Measurements from ENCODE around the gene ASS1.

The ASS1 gene

GRCh38 chr9:130450344-130451003 lies 5.7 kb downstream of the ASS1 start:
- no peak for DNase-seq
- ATAC-seq (ENCODE audit: insufficient read depth, low read depth) = no peak
- no peak overlapping the region for H3K4me3 ChIP-seq (ENCODE audit: low read depth in 1 of 2, low read length in 2 of 2)

GRCh38 chr9:130451004-130451390 lies 6.2 kb downstream of the ASS1 start:
- Histone ChIP-seq H4K20me1 (ENCODE audit: insufficient read depth, low read length) (no peaks in the 10 kb centered on the region), H3K27ac (ENCODE audit: low read length) (no peak overlapping the region), H3K27me3 (ENCODE audit: insufficient read depth, low read length, poor library complexity) (no peaks in the 10 kb centered on the region), H3K9ac (ENCODE audit: low read depth, low read length) (no peak overlapping the region), H2AFZ (ENCODE audit: low read depth, low read length) (no peak overlapping the region), H3K4me2 (ENCODE audit: insufficient read depth, low read length) (no peak overlapping the region), H3K79me2 (ENCODE audit: insufficient read depth, low read length) (no peaks in the 10 kb centered on the region), H3K36me3 (ENCODE audit: insufficient read depth, low read length) (no peaks in the 10 kb centered on the region), H3K9me3 (ENCODE audit: insufficient read depth, low read length, severe bottlenecking) (no peaks in the 10 kb centered on the region), H3K4me3 (ENCODE audit: low read depth in 1 of 2, low read length in 2 of 2) (no peak overlapping the region), H3K4me1 (ENCODE audit: insufficient read depth, low read length) (peaks cover 16% of the 10 kb centered on the region)
- no peak for ATAC-seq (ENCODE audit: insufficient read depth, low read depth)
- TF ChIP-seq, protein P1, sequence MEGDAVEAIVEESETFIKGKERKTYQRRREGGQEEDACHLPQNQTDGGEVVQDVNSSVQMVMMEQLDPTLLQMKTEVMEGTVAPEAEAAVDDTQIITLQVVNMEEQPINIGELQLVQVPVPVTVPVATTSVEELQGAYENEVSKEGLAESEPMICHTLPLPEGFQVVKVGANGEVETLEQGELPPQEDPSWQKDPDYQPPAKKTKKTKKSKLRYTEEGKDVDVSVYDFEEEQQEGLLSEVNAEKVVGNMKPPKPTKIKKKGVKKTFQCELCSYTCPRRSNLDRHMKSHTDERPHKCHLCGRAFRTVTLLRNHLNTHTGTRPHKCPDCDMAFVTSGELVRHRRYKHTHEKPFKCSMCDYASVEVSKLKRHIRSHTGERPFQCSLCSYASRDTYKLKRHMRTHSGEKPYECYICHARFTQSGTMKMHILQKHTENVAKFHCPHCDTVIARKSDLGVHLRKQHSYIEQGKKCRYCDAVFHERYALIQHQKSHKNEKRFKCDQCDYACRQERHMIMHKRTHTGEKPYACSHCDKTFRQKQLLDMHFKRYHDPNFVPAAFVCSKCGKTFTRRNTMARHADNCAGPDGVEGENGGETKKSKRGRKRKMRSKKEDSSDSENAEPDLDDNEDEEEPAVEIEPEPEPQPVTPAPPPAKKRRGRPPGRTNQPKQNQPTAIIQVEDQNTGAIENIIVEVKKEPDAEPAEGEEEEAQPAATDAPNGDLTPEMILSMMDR (IDR thresholded peaks at IDR 0.05; ENCODE audit: borderline replicate concordance, extremely low read depth, low read length, poor library complexity, severe bottlenecking) = no peak
- TF ChIP-seq EZH2 (IDR thresholded peaks at IDR 0.05; ENCODE audit: borderline replicate concordance, low read depth, low read length, severe bottlenecking) = no peak
- DNase-seq = no peak

More at GRCh38 chr9:130450344-130451003, 5.7 kb downstream of the ASS1 start:
- Histone ChIP-seq H3K4me2 (ENCODE audit: insufficient read depth, low read length) (no peak overlapping the region), H3K36me3 (ENCODE audit: insufficient read depth, low read length) (no peaks in the 10 kb centered on the region), H3K9ac (ENCODE audit: low read depth, low read length) (no peak overlapping the region), H3K27ac (ENCODE audit: low read length) (no peak overlapping the region), H3K27me3 (ENCODE audit: insufficient read depth, low read length, poor library complexity) (no peaks in the 10 kb centered on the region), H3K4me1 (ENCODE audit: insufficient read depth, low read length) (peaks cover 16% of the 10 kb centered on the region), H2AFZ (ENCODE audit: low read depth, low read length) (no peak overlapping the region), H3K9me3 (ENCODE audit: insufficient read depth, low read length, severe bottlenecking) (no peaks in the 10 kb centered on the region), H4K20me1 (ENCODE audit: insufficient read depth, low read length) (no peaks in the 10 kb centered on the region), H3K79me2 (ENCODE audit: insufficient read depth, low read length) (no peaks in the 10 kb centered on the region)
- TF ChIP-seq, protein P1 (IDR thresholded peaks at IDR 0.05; ENCODE audit: borderline replicate concordance, extremely low read depth, low read length, poor library complexity, severe bottlenecking) = no peak
- no peak for TF ChIP-seq EZH2 (IDR thresholded peaks at IDR 0.05; ENCODE audit: borderline replicate concordance, low read depth, low read length, severe bottlenecking)

GRCh38 chr9:130451509-130452388 lies 7.0 kb downstream of the ASS1 start:
- DNase-seq (peak; percentile 49), ATAC-seq (ENCODE audit: insufficient read depth, low read depth) (peak; percentile 59)
- Histone ChIP-seq H2AFZ (ENCODE audit: low read depth, low read length) (no peak overlapping the region), H3K27ac (ENCODE audit: low read length) (no peak overlapping the region), H4K20me1 (ENCODE audit: insufficient read depth, low read length) (no peaks in the 10 kb centered on the region), H3K4me2 (ENCODE audit: insufficient read depth, low read length) (no peak overlapping the region), H3K4me1 (ENCODE audit: insufficient read depth, low read length) (peaks cover 16% of the 10 kb centered on the region), H3K27me3 (ENCODE audit: insufficient read depth, low read length, poor library complexity) (no peaks in the 10 kb centered on the region), H3K9me3 (ENCODE audit: insufficient read depth, low read length, severe bottlenecking) (no peaks in the 10 kb centered on the region), H3K4me3 (ENCODE audit: low read depth in 1 of 2, low read length in 2 of 2) (no peak overlapping the region), H3K79me2 (ENCODE audit: insufficient read depth, low read length) (no peaks in the 10 kb centered on the region), H3K9ac (ENCODE audit: low read depth, low read length) (no peak overlapping the region), H3K36me3 (ENCODE audit: insufficient read depth, low read length) (no peaks in the 10 kb centered on the region)
- no peak for TF ChIP-seq EZH2 (IDR thresholded peaks at IDR 0.05; ENCODE audit: borderline replicate concordance, low read depth, low read length, severe bottlenecking)
- TF ChIP-seq, protein P1 (IDR thresholded peaks at IDR 0.05; ENCODE audit: borderline replicate concordance, extremely low read depth, low read length, poor library complexity, severe bottlenecking) = peak; percentile 65
